Measurements from ENCODE around the gene CDH13. TPM values are rescaled to one million over a fixed set of nuclear protein-coding genes. Genes with fewer than 3 reads are reported as not detected.

CDH13 gene
- total RNA-seq, 1 experiment from 2014 or later, result 2.1 TPM

DNA sequence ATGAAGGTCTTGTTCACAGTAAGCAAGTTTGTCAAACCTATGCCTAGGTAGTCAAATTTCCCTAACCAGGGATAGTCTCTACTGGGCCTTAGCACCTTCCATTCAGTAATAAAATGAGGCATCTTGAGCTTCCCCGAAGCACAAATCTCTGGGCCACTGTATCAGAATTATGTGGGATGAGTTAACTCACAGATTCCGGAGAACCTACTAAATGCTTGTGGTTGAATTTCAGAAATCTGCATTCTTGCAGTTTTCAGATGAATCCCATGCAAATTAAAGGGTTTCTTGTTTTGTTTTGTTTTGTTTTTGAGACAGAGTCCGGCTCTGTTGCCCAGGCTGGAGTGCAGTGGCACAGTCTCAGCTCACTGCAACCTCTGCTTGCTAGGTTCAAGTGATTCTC is 702.2 kb downstream of the CDH13 start:
- POLR2A ChIA-PET (ENCODE audit: low non-redundant PET), result no interaction called here
- TF ChIP-seq, protein P1, sequence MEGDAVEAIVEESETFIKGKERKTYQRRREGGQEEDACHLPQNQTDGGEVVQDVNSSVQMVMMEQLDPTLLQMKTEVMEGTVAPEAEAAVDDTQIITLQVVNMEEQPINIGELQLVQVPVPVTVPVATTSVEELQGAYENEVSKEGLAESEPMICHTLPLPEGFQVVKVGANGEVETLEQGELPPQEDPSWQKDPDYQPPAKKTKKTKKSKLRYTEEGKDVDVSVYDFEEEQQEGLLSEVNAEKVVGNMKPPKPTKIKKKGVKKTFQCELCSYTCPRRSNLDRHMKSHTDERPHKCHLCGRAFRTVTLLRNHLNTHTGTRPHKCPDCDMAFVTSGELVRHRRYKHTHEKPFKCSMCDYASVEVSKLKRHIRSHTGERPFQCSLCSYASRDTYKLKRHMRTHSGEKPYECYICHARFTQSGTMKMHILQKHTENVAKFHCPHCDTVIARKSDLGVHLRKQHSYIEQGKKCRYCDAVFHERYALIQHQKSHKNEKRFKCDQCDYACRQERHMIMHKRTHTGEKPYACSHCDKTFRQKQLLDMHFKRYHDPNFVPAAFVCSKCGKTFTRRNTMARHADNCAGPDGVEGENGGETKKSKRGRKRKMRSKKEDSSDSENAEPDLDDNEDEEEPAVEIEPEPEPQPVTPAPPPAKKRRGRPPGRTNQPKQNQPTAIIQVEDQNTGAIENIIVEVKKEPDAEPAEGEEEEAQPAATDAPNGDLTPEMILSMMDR (conservative IDR thresholded peaks at IDR 0.05; ENCODE audit: low read depth, low read length), result no peak
- no peak for TF ChIP-seq EZH2 (IDR thresholded peaks at IDR 0.05; ENCODE audit: borderline replicate concordance, low read depth, low read length, poor library complexity, severe bottlenecking)
- no peak for DNase-seq (ENCODE audit: low spot score)
- Histone ChIP-seq H3K27me3 (replicated peaks; ENCODE audit: insufficient read depth, low read depth, low read length, poor library complexity) (peaks cover 10% of the 10 kb centered on the region), H3K4me1 (ENCODE audit: insufficient read depth, low read length, poor library complexity, severe bottlenecking) (no peaks in the 10 kb centered on the region), H3K9me3 (ENCODE audit: low read depth, low read length, poor library complexity, severe bottlenecking) (no peaks in the 10 kb centered on the region), H3K36me3 (ENCODE audit: insufficient read depth, low read length, poor library complexity, severe bottlenecking) (no peaks in the 10 kb centered on the region), H3K4me3 (ENCODE audit: low read depth, low read length, poor library complexity, severe bottlenecking) (no peak overlapping the region), H3K27ac (ENCODE audit: low read depth, low read length, poor library complexity, severe bottlenecking) (no peak overlapping the region)
- intact Hi-C loops (cut with micrococcal nuclease; ENCODE audit: unreplicated experiment), result no loop called here
- BruUV-seq (replicated peaks), result no TSS peak
- CTCF ChIA-PET, result no interaction called here

DNA sequence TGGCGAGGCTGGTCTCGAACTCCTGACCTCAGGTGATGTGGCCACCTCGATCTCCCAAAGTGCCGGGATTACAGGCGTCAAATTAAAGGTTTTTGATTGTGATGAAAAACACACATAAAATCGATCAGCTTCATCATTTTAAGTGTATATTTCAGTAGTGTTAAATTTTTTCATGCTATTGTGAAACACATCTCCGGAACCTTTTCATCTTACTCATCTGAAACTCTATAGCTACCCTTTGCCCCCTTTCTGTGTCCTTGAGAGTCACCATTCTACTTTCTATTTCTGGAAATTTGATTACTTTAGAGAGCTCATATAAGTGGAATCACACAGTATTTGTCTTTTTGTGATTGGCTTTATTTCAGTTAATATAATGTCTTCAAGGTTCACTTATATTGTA is 702.7 kb downstream of the CDH13 start:
- no TSS peak for BruUV-seq (replicated peaks)
- intact Hi-C loops (cut with micrococcal nuclease; ENCODE audit: unreplicated experiment), result no loop called here
- no peak for TF ChIP-seq EZH2 (IDR thresholded peaks at IDR 0.05; ENCODE audit: borderline replicate concordance, low read depth, low read length, poor library complexity, severe bottlenecking)
- TF ChIP-seq, protein P1 (conservative IDR thresholded peaks at IDR 0.05; ENCODE audit: low read depth, low read length), result no peak
- Histone ChIP-seq H3K36me3 (ENCODE audit: insufficient read depth, low read length, poor library complexity, severe bottlenecking) (no peaks in the 10 kb centered on the region), H3K27ac (ENCODE audit: low read depth, low read length, poor library complexity, severe bottlenecking) (no peak overlapping the region), H3K27me3 (replicated peaks; ENCODE audit: insufficient read depth, low read depth, low read length, poor library complexity) (peaks cover 10% of the 10 kb centered on the region), H3K4me1 (ENCODE audit: insufficient read depth, low read length, poor library complexity, severe bottlenecking) (no peaks in the 10 kb centered on the region), H3K4me3 (ENCODE audit: low read depth, low read length, poor library complexity, severe bottlenecking) (no peak overlapping the region), H3K9me3 (ENCODE audit: low read depth, low read length, poor library complexity, severe bottlenecking) (no peaks in the 10 kb centered on the region)
- CTCF ChIA-PET, result no interaction called here
- no peak for DNase-seq (ENCODE audit: low spot score)
- POLR2A ChIA-PET (ENCODE audit: low non-redundant PET), result no interaction called here

DNA sequence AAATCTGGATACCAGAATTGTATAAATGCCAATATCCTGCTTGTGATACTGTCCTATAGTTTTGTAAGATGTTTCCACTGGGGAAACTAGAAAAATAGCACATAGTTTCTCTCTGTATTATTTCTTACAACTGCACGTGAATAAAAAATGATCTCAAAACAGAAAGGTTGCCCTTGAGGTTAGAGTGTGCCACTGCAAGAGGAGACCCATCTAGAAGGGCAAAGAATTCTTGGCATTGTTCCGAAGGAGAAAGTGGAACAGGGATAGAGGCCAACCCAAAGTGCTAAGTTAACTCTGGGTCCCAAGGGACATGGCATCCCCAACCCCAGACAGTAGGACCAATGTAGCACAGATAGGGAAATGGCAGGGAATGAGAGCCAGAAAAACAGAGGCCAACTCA is 703.5 kb downstream of the CDH13 start:
- intact Hi-C loops (cut with micrococcal nuclease; ENCODE audit: unreplicated experiment), result no loop called here
- no peak for TF ChIP-seq EZH2 (IDR thresholded peaks at IDR 0.05; ENCODE audit: borderline replicate concordance, low read depth, low read length, poor library complexity, severe bottlenecking)
- TF ChIP-seq, protein P1 (conservative IDR thresholded peaks at IDR 0.05; ENCODE audit: low read depth, low read length), result no peak
- ChIA-PET CTCF (no interaction called here), POLR2A (ENCODE audit: low non-redundant PET) (no interaction called here)
- H3K9me3 ChIP-seq (ENCODE audit: low read depth, low read length, poor library complexity, severe bottlenecking), result no peaks in the 10 kb centered on the region
- H3K27ac ChIP-seq (ENCODE audit: low read depth, low read length, poor library complexity, severe bottlenecking), result no peak overlapping the region
- no peaks in the 10 kb centered on the region for H3K36me3 ChIP-seq (ENCODE audit: insufficient read depth, low read length, poor library complexity, severe bottlenecking)
- peaks cover 10% of the 10 kb centered on the region for H3K27me3 ChIP-seq (replicated peaks; ENCODE audit: insufficient read depth, low read depth, low read length, poor library complexity)
- no peaks in the 10 kb centered on the region for H3K4me1 ChIP-seq (ENCODE audit: insufficient read depth, low read length, poor library complexity, severe bottlenecking)
- DNase-seq (ENCODE audit: low spot score), result no peak
- no peak overlapping the region for H3K4me3 ChIP-seq (ENCODE audit: low read depth, low read length, poor library complexity, severe bottlenecking)
- BruUV-seq (replicated peaks), result no TSS peak

Measured in A673 (cell line).